H9 (cell line): ENCODE results near the gene GIT2. TPM values are rescaled to one million over a fixed set of nuclear protein-coding genes. Genes with fewer than 3 reads are reported as not detected.

Source experiments
- DNase-seq: peaks from one replicate; pipeline ENCODE4 v3.0.0-alpha.2; 2017
- H2AFZ ChIP-seq: one replicate; pipeline ENCODE4 v1.6.1; 2013; ENCODE audit warnings: mild to moderate bottlenecking, low read length, control low read depth, moderate library complexity
- H2AK5ac ChIP-seq: 2 replicates; pipeline ENCODE4 v1.6.1; 2013; ENCODE audit warnings: low read length, control low read depth, mixed read lengths; ENCODE audit not compliant: insufficient read length
- H2BK120ac ChIP-seq: one replicate; pipeline ENCODE4 v1.6.1; 2013; ENCODE audit warnings: low read depth, mild to moderate bottlenecking, low read length, control low read depth, inconsistent platforms; ENCODE audit not compliant: poor library complexity, severe bottlenecking
- H2BK12ac ChIP-seq: 2 replicates; pipeline ENCODE4 v1.6.1; 2013; ENCODE audit warnings: low read length, control low read depth, mixed read lengths, low read depth; ENCODE audit not compliant: insufficient read length
- H2BK15ac ChIP-seq: 2 replicates; pipeline ENCODE4 v1.6.1; 2013; ENCODE audit warnings: low read depth, low read length, control low read depth
- H2BK20ac ChIP-seq: one replicate; pipeline ENCODE4 v1.6.1; 2013; ENCODE audit warnings: low read depth, mild to moderate bottlenecking, low read length, control low read depth, inconsistent platforms; ENCODE audit not compliant: poor library complexity, severe bottlenecking
- H2BK5ac ChIP-seq: 2 replicates; pipeline ENCODE4 v1.6.1; 2013; ENCODE audit warnings: low read length, control low read depth, mixed read lengths; ENCODE audit not compliant: insufficient read length
- H3K14ac ChIP-seq: 2 replicates; pipeline ENCODE4 v1.6.1; 2013; ENCODE audit warnings: low read length, control low read depth; ENCODE audit not compliant: insufficient read depth
- H3K18ac ChIP-seq: 2 replicates; pipeline ENCODE4 v1.6.1; 2013; ENCODE audit warnings: low read depth, mild to moderate bottlenecking, mixed read lengths, low read length, control low read depth; ENCODE audit not compliant: insufficient read length
- H3K23ac ChIP-seq: 2 replicates; pipeline ENCODE4 v1.6.1; 2013; ENCODE audit warnings: low read length, control low read depth, mixed read lengths, low read depth; ENCODE audit not compliant: insufficient read length
- H3K23me2 ChIP-seq: 2 replicates; pipeline ENCODE4 v1.6.1; 2013; ENCODE audit warnings: low read depth, mild to moderate bottlenecking, mixed read lengths, low read length, control low read depth; ENCODE audit not compliant: insufficient read length, poor library complexity, severe bottlenecking
- H3K27ac ChIP-seq: 2 replicates; pipeline ENCODE4 v1.5.1; 2013; ENCODE audit warnings: low read length, control low read depth, mixed read lengths, low read depth; ENCODE audit not compliant: insufficient read length
- H3K27me3 ChIP-seq: 2 replicates; pipeline ENCODE4 v1.6.1; 2013; ENCODE audit warnings: low read length, control low read depth, inconsistent platforms; ENCODE audit not compliant: insufficient read depth
- H3K4ac ChIP-seq: 2 replicates; pipeline ENCODE4 v1.6.1; 2013; ENCODE audit warnings: low read depth, mild to moderate bottlenecking, control low read depth, inconsistent platforms, low read length, moderate library complexity
- H3K4me1 ChIP-seq: 2 replicates; pipeline ENCODE4 v1.6.1; 2013; ENCODE audit warnings: low read length, control low read depth, inconsistent platforms; ENCODE audit not compliant: insufficient read depth
- H3K4me2 ChIP-seq: 2 replicates; pipeline ENCODE4 v1.6.1; 2013; ENCODE audit warnings: low read length, control low read depth, mixed read lengths; ENCODE audit not compliant: insufficient read length, insufficient read depth
- H3K56ac ChIP-seq: 2 replicates; pipeline ENCODE4 v1.6.1; 2013; ENCODE audit warnings: low read depth, mild to moderate bottlenecking, mixed read lengths, low read length, control low read depth; ENCODE audit not compliant: insufficient read length
- H3K79me1 ChIP-seq: 2 replicates; pipeline ENCODE4 v1.6.1; 2013; ENCODE audit warnings: low read depth, mild to moderate bottlenecking, moderate library complexity, low read length, control low read depth, inconsistent platforms; ENCODE audit not compliant: insufficient read depth, poor library complexity, severe bottlenecking
- H3K79me2 ChIP-seq: 2 replicates; pipeline ENCODE4 v1.6.1; 2013; ENCODE audit warnings: low read length, control low read depth, inconsistent platforms; ENCODE audit not compliant: insufficient read depth
- H3K9ac ChIP-seq: 2 replicates; pipeline ENCODE4 v1.6.1; 2013; ENCODE audit warnings: low read length, control low read depth, mixed read lengths; ENCODE audit not compliant: insufficient read length; ENCODE audit errors: extremely low read depth
- H3K9me3 ChIP-seq: one replicate; pipeline ENCODE4 v1.6.1; 2013; ENCODE audit warnings: low read depth, low read length, inconsistent platforms; ENCODE audit not compliant: control insufficient read depth
- H3T11ph ChIP-seq: one replicate; pipeline ENCODE4 v1.6.1; 2013; ENCODE audit warnings: mild to moderate bottlenecking, low read length, control low read depth, inconsistent platforms
- H4K20me1 ChIP-seq: one replicate; pipeline ENCODE4 v1.6.1; 2013; ENCODE audit not compliant: control insufficient read depth, insufficient read length, insufficient read depth
- H4K5ac ChIP-seq: 2 replicates; pipeline ENCODE4 v1.6.1; 2013; ENCODE audit warnings: low read depth, mild to moderate bottlenecking, mixed read lengths, low read length, control low read depth; ENCODE audit not compliant: insufficient read length
- H4K8ac ChIP-seq: replicated peaks from 2 replicates; pipeline ENCODE4 v1.6.1; 2013; ENCODE audit warnings: low read length, control low read depth, mixed read lengths, low read depth; ENCODE audit not compliant: insufficient read length
- H4K91ac ChIP-seq: 2 replicates; pipeline ENCODE4 v1.6.1; 2013; ENCODE audit warnings: low read depth, mild to moderate bottlenecking, moderate library complexity, mixed read lengths, low read length, control low read depth; ENCODE audit not compliant: insufficient read length
- H3K27ac Mint-ChIP-seq, 3 experiments: 2 replicates in 2 of 3; 3 replicates in 1 of 3; pipeline ENCODE4 v1.8.0; 2020 to 2021; ENCODE audit warnings: mixed read lengths in 3 of 3, mild to moderate bottlenecking in 1 of 3, moderate library complexity in 1 of 3
- H3K27me3 Mint-ChIP-seq: 2 replicates; pipeline ENCODE4 v1.8.0; 2021; ENCODE audit warnings: low read depth, mild to moderate bottlenecking, moderate library complexity, mixed read lengths
- H3K36me3 Mint-ChIP-seq, 3 experiments: 2 replicates in 2 of 3; 3 replicates in 1 of 3; pipeline ENCODE4 v1.8.0; 2020 to 2021; ENCODE audit warnings: low read depth in 3 of 3, mixed read lengths in 3 of 3; ENCODE audit not compliant: insufficient read depth in 1 of 3
- H3K4me1 Mint-ChIP-seq, 2 experiments: 2 replicates each; pipeline ENCODE4 v1.8.0; 2020; ENCODE audit warnings: mixed read lengths in 2 of 2
- H3K4me3 Mint-ChIP-seq, 2 experiments: 2 replicates in 1 of 2; 3 replicates in 1 of 2; pipeline ENCODE4 v1.8.0; 2020 to 2021; ENCODE audit warnings: mild to moderate bottlenecking in 2 of 2, mixed read lengths in 2 of 2, moderate library complexity in 1 of 2
- H3K9me3 Mint-ChIP-seq, 2 experiments: 2 replicates in 1 of 2; 3 replicates in 1 of 2; pipeline ENCODE4 v1.8.0; 2020; ENCODE audit warnings: mild to moderate bottlenecking in 2 of 2, mixed read lengths in 2 of 2, moderate library complexity in 1 of 2
- CTCF ChIP-seq: fragments of 200-600 bp; sonication (generic); conservative IDR thresholded peaks from 3 replicates; pipeline ENCODE4 v1.8.0; 2021; ENCODE audit warnings: antibody characterized with exemption, mild to moderate bottlenecking
- WGBS: extraction: QIAGEN DNeasy Blood & Tissue Kit; methylation state at CpG from one replicate; pipeline ENCODE4 v1.1.7; 2013; ENCODE audit warnings: missing lambda C conversion rate, low lambda C conversion rate, mixed read lengths; ENCODE audit not compliant: insufficient read length; ENCODE audit errors: extremely low coverage; 5-methylcytosine and 5-hydroxymethylcytosine counted together
- total RNA-seq: library from RNA; stranded (reverse); gene quantifications from 2 replicates; pipeline ENCODE4 v1.2.1, GENCODE V29; 2021

Gene GIT2
- total RNA-seq, 1 experiment from 2014 or later = 27.0 TPM

GRCh38 chr12:109880938-109881337 is 115.2 kb downstream of the GIT2 start:
- Histone ChIP-seq H3K23ac (no peak overlapping the region), H3K9me3 (no peaks in the 10 kb centered on the region), H2BK12ac (peak overlapping the region; percentile 5), H3K79me2 (peaks cover 8% of the 10 kb centered on the region; the same call in 1 of the 2 replicates), H4K91ac (no peak overlapping the region), H3K4me1 (peaks cover 12% of the 10 kb centered on the region), H4K5ac (no peak overlapping the region), H2BK20ac (no peak overlapping the region), H3K4ac (no peak overlapping the region), H3K27me3 (no peaks in the 10 kb centered on the region), H3K27ac (peak overlapping the region; percentile 86), H3T11ph (no peak overlapping the region), H3K9ac (peak overlapping the region; percentile 23), H3K4me2 (peak overlapping the region; percentile 96), H2AK5ac (no peak overlapping the region), H2BK15ac (no peak overlapping the region), H3K14ac (no peak overlapping the region), H3K18ac (peak overlapping the region; percentile 72), H2BK120ac (no peak overlapping the region), H2AFZ (no peak overlapping the region), H3K23me2 (peaks cover 11% of the 10 kb centered on the region), H3K56ac (no peak overlapping the region), H3K79me1 (no peaks in the 10 kb centered on the region), H2BK5ac (no peak overlapping the region), H4K20me1 (no peaks in the 10 kb centered on the region), H4K8ac (no peak overlapping the region)
- Mint-ChIP-seq H3K36me3 (no peaks in the 10 kb centered on the region; a peak in 1 of 7 replicates), H3K9me3 (no peaks in the 10 kb centered on the region; a peak in 1 of 5 replicates), H3K4me3 (peak overlapping the region; percentile 77 to 88), H3K27me3 (peaks cover 12% of the 10 kb centered on the region), H3K27ac (peak overlapping the region; percentile 45 to 94 (median 47); a peak in 6 of 7 replicates), H3K4me1 (peaks cover 37 to 42% of the 10 kb centered on the region in 2 experiments)
- no peak for DNase-seq
- no CpG with 5 or more reads among the region's 9 CpGs for WGBS
- no peak for TF ChIP-seq CTCF
